SK-N-SH (cell line): ENCODE data around the gene IGF1R.

ENCODE experiments used
- EP300 ChIP-seq, 2 experiments: IDR thresholded peaks; 2 replicates each; pipeline versions ENCODE4 v1.4.0 to v1.6.1; 2012; ENCODE audit warnings: borderline replicate concordance in 1 of 2, low read depth in 1 of 2, low read length in 1 of 2
- POLR2AphosphoS5 ChIP-seq: IDR thresholded peaks from 2 replicates; pipeline ENCODE4 v1.6.1; 2012; ENCODE audit warnings: low read depth, low read length
- TEAD4 ChIP-seq: IDR thresholded peaks from 2 replicates; pipeline ENCODE4 v1.4.0; 2012; ENCODE audit warnings: mild to moderate bottlenecking, borderline replicate concordance; ENCODE audit not compliant: insufficient read depth
- TF ChIP-seq, protein P1 (sequence below): fragments of 200-600 bp; sonication (generic); IDR thresholded peaks from 2 replicates; pipeline ENCODE4 v1.6.1; 2017; ENCODE audit warnings: antibody characterized with exemption, mild to moderate bottlenecking, moderate library complexity

DNA sequence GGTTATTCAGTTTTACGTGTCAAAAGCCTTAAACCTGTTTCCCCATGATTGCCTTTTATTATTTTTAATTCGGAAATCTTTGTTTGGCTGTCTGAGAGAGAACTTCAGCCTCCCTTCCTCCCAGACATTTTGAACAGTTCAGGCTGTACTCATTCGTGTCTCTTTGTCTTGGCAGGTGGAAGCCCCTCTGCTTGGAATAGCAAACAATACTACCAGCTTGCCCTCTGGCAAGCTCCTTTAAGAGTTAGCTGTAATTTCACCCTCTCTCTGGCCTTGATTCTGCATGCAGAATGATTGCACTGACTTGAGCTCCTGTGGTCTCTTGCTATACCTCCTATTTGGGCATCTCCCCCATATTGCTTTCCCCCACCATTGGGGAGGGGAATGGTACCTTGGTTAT, 11.7 kb downstream of the IGF1R start:
- TF ChIP-seq TEAD4 (no peak), EP300 (IDR thresholded peaks at IDR 0.05; ENCODE audit: borderline replicate concordance in 1 of 2, low read depth in 1 of 2, low read length in 1 of 2) (no peak), POLR2AphosphoS5 (no peak)
- TF ChIP-seq, protein P1, sequence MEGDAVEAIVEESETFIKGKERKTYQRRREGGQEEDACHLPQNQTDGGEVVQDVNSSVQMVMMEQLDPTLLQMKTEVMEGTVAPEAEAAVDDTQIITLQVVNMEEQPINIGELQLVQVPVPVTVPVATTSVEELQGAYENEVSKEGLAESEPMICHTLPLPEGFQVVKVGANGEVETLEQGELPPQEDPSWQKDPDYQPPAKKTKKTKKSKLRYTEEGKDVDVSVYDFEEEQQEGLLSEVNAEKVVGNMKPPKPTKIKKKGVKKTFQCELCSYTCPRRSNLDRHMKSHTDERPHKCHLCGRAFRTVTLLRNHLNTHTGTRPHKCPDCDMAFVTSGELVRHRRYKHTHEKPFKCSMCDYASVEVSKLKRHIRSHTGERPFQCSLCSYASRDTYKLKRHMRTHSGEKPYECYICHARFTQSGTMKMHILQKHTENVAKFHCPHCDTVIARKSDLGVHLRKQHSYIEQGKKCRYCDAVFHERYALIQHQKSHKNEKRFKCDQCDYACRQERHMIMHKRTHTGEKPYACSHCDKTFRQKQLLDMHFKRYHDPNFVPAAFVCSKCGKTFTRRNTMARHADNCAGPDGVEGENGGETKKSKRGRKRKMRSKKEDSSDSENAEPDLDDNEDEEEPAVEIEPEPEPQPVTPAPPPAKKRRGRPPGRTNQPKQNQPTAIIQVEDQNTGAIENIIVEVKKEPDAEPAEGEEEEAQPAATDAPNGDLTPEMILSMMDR = no peak
